Mesothelial cell of epicardium (in vitro differentiated cells): ENCODE measurements around the gene STAMBPL1. TPM values are rescaled to one million over a fixed set of nuclear protein-coding genes. Genes with fewer than 3 reads are reported as not detected.

Experiments used
- DNase-seq, 2 experiments: peaks; one replicate each; pipeline ENCODE4 v3.0.0; 2021; ENCODE audit warnings: low spot score in 2 of 2; ENCODE audit not compliant: unreplicated experiment in 2 of 2
- H3K27ac Mint-ChIP-seq: 2 replicates; pipeline ENCODE4 v1.8.0; 2021; ENCODE audit warnings: mixed read lengths
- H3K27me3 Mint-ChIP-seq: 2 replicates; pipeline ENCODE4 v1.8.0; 2021; ENCODE audit warnings: low read depth, mixed read lengths
- H3K36me3 Mint-ChIP-seq: 2 replicates; pipeline ENCODE4 v1.8.0; 2021; ENCODE audit warnings: mixed read lengths
- H3K4me1 Mint-ChIP-seq: 2 replicates; pipeline ENCODE4 v1.8.0; 2021; ENCODE audit warnings: mixed read lengths
- H3K4me3 Mint-ChIP-seq: 2 replicates; pipeline ENCODE4 v1.8.0; 2021; ENCODE audit warnings: mild to moderate bottlenecking, moderate library complexity, mixed read lengths
- H3K9me3 Mint-ChIP-seq: 2 replicates; pipeline ENCODE4 v1.8.0; 2021; ENCODE audit warnings: mixed read lengths
- CTCF ChIP-seq: fragments of 200-600 bp; sonication (generic); IDR thresholded peaks from one replicate; pipeline ENCODE4 v1.5.0; 2021; ENCODE audit warnings: antibody characterized with exemption; ENCODE audit not compliant: unreplicated experiment
- total RNA-seq: library from RNA; stranded (reverse); gene quantifications from 3 replicates; pipeline ENCODE4 v1.2.1, GENCODE V29; 2021

STAMBPL1 gene
- total RNA-seq, 1 donor from 2014 or later: 3.6 TPM

- no peak for TF ChIP-seq CTCF
- H3K27ac Mint-ChIP-seq: no peak overlapping the region
These were observed 29.3 kb upstream of the STAMBPL1 start for GRCh38 chr10:88850712-88851111.

GRCh38 chr10:88851706-88852105 lies 28.3 kb upstream of the STAMBPL1 start, which contains the start of gene ANKRD22:
Gene ANKRD22, minus strand, starts transcription at chr10:88851844. Its CDS starts 237 bp downstream, at chr10:88851607.
- no peak for TF ChIP-seq CTCF
- H3K36me3 Mint-ChIP-seq: no peaks in the 10 kb centered on the region
- H3K9me3 Mint-ChIP-seq: peaks cover 4% of the 10 kb centered on the region
- no peak for DNase-seq
- peak within 1 kb of the TSS; percentile 71 for H3K27ac Mint-ChIP-seq
- H3K27me3 Mint-ChIP-seq: no peaks in the 10 kb centered on the region
- H3K4me3 Mint-ChIP-seq: no peak within 1 kb of the TSS
- H3K4me1 Mint-ChIP-seq: peaks cover 28% of the 10 kb centered on the region

More at GRCh38 chr10:88850712-88851111, 29.3 kb upstream of the STAMBPL1 start:
- no peak overlapping the region for H3K4me3 Mint-ChIP-seq
- DNase-seq: no peak
- H3K9me3 Mint-ChIP-seq: peaks cover 9% of the 10 kb centered on the region
- no peaks in the 10 kb centered on the region for H3K27me3 Mint-ChIP-seq
- H3K36me3 Mint-ChIP-seq: no peaks in the 10 kb centered on the region
- H3K4me1 Mint-ChIP-seq: peaks cover 28% of the 10 kb centered on the region

- no peak for TF ChIP-seq CTCF
- H3K27me3 Mint-ChIP-seq: no peaks in the 10 kb centered on the region
- H3K9me3 Mint-ChIP-seq: no peaks in the 10 kb centered on the region
- no peak overlapping the region for H3K27ac Mint-ChIP-seq
- H3K36me3 Mint-ChIP-seq: no peaks in the 10 kb centered on the region
- H3K4me1 Mint-ChIP-seq: peaks cover 32% of the 10 kb centered on the region
- H3K4me3 Mint-ChIP-seq: no peak overlapping the region
- no peak for DNase-seq
These were observed 27.7 kb upstream of the STAMBPL1 start for GRCh38 chr10:88852327-88852726.

GRCh38 chr10:88853155-88853881 lies 26.7 kb upstream of the STAMBPL1 start:
- H3K4me1 Mint-ChIP-seq: peaks cover 33% of the 10 kb centered on the region
- no peak for DNase-seq
- no peak overlapping the region for H3K27ac Mint-ChIP-seq
- no peaks in the 10 kb centered on the region for H3K36me3 Mint-ChIP-seq
- no peaks in the 10 kb centered on the region for H3K9me3 Mint-ChIP-seq
- H3K27me3 Mint-ChIP-seq: no peaks in the 10 kb centered on the region
- no peak for TF ChIP-seq CTCF
- H3K4me3 Mint-ChIP-seq: no peak overlapping the region

GRCh38 chr10:88854684-88855083 lies 25.4 kb upstream of the STAMBPL1 start:
- Mint-ChIP-seq H3K27me3 (no peaks in the 10 kb centered on the region), H3K36me3 (no peaks in the 10 kb centered on the region), H3K27ac (no peak overlapping the region), H3K4me3 (no peak overlapping the region), H3K4me1 (peaks cover 37% of the 10 kb centered on the region), H3K9me3 (no peaks in the 10 kb centered on the region)
- DNase-seq: no peak
- no peak for TF ChIP-seq CTCF
